Cortex of kidney (tissue), 1 donor: Measurements from ENCODE around the gene AFMID.
"Not testable (repeated sequence)": the region's sequence is repeated elsewhere in the genome, so short reads cannot be mapped to it uniquely, and the experiment has no call there.

Experiments
- DNase-seq: peaks from one replicate; lab custom pipeline; 2025; lab: John Stamatoyannopoulos, UW

AFMID gene

GRCh38 chr17:78223765-78224164, 36.6 kb downstream of the AFMID start:
- no peak for DNase-seq

DNA sequence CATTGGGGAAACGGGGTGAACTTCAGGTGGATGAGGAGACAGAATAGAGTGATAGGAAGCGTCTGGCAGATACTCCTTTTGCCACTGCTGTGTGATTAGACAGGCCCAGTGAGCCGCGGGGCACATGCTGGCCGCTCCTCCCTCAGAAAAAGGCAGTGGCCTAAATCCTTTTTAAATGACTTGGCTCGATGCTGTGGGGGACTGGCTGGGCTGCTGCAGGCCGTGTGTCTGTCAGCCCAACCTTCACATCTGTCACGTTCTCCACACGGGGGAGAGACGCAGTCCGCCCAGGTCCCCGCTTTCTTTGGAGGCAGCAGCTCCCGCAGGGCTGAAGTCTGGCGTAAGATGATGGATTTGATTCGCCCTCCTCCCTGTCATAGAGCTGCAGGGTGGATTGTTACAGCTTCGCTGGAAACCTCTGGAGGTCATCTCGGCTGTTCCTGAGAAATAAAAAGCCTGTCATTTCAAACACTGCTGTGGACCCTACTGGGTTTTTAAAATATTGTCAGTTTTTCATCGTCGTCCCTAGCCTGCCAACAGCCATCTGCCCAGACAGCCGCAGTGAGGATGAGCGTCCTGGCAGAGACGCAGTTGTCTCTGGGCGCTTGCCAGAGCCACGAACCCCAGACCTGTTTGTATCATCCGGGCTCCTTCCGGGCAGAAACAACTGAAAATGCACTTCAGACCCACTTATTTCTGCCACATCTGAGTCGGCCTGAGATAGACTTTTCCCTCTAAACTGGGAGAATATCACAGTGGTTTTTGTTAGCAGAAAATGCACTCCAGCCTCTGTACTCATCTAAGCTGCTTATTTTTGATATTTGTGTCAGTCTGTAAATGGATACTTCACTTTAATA, 37.3 kb downstream of the AFMID start:
- no peak for DNase-seq

DNA sequence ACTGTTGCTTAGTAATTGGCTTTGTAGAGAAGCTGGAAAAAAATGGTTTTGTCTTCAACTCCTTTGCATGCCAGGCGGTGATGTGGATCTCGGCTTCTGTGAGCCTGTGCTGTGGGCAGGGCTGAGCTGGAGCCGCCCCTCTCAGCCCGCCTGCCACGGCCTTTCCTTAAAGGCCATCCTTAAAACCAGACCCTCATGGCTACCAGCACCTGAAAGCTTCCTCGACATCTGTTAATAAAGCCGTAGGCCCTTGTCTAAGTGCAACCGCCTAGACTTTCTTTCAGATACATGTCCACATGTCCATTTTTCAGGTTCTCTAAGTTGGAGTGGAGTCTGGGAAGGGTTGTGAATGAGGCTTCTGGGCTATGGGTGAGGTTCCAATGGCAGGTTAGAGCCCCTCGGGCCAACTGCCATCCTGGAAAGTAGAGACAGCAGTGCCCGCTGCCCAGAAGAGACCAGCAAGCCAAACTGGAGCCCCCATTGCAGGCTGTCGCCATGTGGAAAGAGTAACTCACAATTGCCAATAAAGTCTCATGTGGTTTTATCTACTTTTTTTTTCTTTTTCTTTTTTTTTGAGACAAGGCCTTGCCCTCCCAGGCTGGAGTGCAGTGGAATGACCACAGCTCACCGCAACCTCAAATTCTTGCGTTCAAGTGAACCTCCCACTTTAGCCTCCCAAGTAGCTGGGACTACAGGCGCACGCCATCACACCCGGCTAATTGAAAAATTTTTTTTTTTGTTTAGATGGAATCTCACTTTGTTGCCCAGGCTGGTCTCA, 38.1 kb downstream of the AFMID start:
- no peak for DNase-seq

- DNase-seq = no peak
Observed at GRCh38 chr17:78226055-78226758, 39.0 kb downstream of the AFMID start.

DNA sequence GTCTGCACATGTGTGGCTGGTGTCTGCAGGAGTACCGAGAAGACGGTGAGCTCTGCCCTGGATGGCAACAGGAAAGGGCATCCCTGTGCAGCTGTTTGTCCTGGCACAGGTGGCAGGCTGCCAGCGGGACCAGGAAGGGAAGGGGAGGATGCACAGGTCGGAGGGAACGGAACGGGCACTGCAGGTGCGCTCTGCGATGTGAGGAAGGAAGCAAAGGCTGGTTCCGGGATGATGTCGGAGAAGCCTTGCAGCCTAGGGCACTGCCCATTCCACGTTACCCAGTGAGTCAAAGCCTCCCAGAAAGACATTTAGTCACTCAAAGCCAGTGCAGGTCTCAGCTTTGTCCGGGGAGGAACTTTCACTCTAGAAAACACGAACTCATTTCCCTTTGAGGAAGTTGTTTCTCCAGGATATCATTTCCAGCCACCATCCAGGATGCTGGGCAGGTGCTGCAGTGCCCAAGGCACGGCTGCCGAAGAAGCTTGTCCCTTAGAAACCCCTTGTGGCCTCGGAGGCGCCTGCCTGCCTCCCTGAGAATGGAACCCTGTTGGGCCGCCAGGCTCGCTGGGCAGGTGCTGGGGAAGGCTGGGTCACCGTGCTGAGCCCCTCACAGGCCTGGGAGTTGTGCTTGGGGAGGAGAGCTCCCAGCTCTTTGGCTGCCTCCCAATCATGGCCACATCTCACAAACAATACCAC, 39.7 kb downstream of the AFMID start:
- DNase-seq = no peak

GRCh38 chr17:78227455-78227916, 40.3 kb downstream of the AFMID start:
- DNase-seq = no peak

DNA sequence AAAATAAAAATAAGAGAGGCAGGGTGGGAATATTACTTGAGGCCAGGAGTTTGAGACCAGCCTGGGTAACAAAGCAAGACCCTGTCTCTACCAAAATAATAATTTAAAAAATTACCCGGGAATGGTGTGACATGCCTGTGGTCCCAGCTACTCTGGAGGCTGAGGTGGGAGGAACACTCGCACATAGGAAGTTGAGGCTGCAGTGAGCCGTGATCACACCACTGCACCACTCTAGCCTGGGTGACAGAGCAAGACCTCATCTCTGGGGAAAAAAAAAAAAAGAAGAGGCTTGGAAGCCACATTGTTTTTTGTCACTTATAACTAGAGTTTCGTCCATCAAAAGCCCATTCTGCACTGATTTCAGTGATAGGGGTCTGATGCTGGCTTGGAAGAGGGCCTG, 41.0 kb downstream of the AFMID start:
- DNase-seq = no peak

DNA sequence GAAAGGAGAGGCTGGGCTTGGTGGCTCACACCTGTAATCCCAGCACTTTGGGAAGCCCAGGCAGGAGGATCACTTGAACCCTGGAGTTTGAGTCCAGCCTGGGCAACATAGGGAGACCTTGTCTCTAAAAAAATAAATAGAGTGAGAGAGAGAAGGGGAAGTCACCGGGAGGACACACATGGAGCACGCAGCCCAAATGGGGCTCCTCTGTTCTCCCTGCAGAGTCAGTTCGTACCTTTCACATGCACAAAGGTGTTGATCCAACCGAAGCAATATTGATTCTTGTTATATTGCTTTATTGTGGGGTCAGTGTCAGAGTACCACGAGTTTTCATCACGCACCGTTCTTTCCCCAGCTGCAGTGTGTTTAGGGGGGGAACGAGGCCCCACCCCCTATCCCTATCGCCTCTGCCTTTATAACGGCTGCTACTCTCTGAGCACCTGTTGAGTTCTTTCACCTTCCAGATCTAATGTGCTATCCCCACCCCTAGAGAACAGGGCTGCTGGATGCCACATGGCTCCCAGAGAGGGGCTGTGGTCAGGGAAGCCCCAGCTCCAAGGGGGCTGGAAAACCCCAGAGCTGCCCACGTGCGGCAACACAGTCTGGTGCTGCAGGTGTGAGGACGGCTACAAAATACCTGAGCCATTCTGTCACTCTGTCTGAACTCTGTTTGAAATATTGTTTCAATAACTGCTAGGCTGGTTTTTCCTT, 43.2 kb downstream of the AFMID start:
- DNase-seq = no peak

DNA sequence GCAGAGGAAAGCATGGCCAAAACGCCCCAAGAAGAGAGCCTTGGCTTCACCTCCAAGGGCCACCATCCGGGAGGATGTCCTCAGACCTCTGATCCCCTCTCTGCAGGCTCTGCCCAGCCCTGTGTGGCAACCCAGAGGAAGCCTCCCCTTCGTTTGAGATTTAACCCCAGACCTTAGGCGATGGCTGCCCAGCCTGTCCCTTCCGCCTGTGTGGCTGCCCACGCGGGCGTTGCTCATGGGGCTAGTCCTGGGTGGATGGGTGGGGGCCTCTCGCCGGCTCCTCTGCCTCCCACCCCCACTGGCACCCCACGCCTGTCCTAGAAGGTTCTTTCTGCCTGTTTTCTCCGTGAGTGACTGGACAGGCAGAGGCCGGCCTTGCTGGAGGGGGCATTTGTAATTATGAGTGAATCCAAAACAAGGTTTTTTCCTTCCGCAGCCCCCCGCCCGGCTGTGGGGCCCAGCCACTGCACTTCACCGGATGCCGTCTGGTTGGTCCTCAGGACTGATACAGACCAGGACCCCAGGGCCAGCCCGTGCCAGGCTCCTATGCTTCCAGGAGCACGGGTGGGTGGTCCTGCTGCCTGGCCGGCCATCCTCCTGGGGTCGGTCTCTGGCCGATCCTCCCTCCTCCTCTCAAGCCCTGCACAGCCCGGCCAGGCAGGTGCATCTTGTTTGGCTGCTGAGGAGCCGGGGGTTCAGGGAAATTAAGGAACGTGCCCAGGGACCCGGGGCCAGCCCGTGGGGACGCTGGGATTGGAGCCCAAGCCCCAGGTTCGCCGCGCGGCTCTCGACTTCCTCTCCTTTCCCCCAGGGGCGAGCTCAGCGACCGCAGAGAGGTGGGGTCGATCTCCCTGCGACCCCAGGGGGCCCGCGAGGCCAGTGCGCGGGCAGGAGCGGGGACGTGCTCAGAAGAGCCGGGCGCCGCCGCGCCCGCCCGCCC, 44.1 kb downstream of the AFMID start, which contains the start of gene TMEM235:
TSS of gene TMEM235 (plus strand) at position 636 of the 940 bp plus-strand sequence. CDS start 393 bp downstream, outside the sequence.
- DNase-seq = no peak

DNA sequence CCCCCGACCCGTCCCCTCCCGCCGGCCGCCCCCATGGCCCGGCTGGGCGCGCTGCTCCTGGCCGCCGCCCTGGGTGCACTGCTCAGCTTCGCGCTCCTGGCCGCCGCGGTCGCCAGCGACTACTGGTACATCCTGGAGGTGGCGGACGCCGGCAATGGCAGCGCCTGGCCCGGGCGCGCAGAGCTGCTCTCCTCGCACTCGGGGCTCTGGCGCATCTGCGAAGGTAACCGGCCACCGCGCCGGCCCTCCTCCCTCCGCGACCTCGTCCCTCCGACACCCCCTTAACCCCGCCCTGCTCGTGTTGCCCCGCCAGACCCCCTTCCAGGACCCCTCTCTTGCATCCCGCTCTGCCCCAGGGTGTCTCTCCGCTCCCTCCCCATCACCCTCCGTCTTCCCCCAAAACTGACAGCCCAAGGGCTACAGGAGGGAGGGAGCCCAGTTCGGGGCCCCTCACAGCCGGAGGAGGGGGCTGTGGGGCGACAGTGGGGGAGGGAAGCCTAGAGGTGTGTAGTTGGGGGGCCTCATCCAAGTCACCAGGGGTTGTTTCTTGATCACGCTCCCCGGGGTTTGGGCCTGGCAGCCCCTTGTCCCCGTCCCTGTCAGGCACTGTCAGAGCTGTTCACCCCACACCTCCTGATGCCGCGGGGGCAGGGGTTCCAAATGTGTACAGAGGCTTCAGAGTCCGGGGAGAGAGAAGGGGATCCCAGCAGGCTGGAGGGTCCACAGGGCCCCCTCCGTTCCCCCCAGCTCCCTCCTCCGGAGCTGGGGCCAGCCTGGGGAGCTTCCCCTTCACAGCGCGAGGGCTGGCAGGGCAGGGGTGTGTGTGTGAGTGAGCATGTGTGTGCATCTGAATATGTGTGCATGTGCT, 45.1 kb downstream of the AFMID start:
- DNase-seq = no peak

DNA sequence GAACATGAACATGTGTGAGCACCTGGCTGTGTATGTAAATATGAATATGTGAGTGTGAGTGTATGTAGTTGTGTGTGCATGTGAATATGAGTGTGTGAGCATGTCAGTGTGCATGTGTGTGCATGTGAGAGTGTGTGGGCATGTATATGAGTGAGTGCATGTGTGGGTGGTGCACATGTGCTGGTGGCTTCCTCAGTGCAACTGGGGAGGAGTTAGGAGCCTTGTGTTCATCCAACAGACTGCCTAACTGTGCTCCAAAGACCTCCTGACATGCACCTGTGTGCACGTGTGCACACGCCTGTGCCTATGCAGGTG, 45.7 kb downstream of the AFMID start:
- no peak for DNase-seq

DNA sequence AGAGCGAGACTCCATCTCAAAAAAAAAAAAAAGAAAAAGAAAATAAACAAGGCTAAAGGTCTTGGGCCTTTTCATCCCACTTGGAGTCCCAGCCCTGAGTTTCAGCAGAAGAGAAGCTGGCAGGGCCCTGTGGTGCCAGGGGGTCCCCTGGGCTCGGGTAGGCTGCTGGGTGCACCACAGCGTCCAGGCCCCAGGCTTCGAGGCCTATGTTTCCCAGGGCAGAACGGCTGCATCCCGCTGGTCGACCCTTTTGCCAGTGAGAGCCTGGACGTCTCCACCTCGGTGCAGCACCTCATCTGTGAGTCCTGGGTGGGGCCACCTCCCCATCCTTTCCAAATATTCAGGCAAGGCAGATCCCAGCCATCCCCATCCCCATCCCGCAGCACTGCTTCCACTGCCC, 46.5 kb downstream of the AFMID start:
- no peak for DNase-seq

DNA sequence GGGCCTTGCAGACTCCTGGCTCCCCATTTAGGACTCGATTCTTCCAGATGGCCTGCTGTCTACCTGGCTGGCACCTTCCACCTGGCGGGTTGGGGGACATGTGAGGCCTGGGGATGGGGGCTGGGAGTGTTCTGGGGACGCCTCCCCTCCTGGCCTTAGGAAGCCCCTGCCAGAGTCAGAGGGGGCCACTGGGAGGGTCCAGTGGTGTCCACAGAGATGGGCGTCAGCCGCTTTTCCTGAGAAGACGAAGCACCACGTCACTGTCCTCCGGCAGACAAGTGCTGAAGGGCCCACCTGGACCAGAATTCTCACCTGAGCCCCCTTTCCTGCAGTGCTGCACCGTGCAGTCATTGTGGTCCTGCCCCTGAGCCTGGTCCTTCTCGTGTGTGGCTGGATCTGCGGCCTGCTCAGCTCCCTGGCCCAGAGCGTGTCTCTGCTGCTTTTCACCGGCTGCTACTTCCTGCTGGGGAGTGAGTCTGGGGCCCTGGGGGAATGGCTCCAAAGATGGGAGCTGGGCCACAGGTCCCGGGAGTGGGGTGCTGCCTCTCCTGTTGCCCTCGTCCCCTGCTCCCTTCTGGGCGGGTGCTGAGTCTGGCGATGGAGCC, 47.2 kb downstream of the AFMID start:
- no peak for DNase-seq

GRCh38 chr17:78235022-78235421, 47.9 kb downstream of the AFMID start:
- not testable (repeated sequence) for DNase-seq

DNA sequence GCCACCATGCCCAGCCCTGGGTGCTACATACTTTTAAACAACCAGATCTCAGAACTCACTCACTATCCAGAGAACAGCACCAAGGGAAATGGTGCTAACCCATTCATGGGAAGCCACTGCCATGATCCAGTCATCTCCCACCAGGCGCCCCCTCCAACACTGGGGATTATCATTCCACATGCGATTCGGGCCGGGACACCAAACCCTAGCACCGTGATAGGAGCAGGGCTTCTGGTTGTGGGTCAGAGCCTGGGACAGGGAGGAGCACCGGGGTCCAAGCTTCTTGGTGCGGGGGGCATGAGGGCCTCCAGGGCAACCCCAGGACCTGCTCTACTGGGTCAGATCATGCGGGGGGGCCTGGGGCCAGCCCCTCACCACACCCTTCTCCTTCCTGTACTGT, 48.7 kb downstream of the AFMID start:
- no peak for DNase-seq

DNA sequence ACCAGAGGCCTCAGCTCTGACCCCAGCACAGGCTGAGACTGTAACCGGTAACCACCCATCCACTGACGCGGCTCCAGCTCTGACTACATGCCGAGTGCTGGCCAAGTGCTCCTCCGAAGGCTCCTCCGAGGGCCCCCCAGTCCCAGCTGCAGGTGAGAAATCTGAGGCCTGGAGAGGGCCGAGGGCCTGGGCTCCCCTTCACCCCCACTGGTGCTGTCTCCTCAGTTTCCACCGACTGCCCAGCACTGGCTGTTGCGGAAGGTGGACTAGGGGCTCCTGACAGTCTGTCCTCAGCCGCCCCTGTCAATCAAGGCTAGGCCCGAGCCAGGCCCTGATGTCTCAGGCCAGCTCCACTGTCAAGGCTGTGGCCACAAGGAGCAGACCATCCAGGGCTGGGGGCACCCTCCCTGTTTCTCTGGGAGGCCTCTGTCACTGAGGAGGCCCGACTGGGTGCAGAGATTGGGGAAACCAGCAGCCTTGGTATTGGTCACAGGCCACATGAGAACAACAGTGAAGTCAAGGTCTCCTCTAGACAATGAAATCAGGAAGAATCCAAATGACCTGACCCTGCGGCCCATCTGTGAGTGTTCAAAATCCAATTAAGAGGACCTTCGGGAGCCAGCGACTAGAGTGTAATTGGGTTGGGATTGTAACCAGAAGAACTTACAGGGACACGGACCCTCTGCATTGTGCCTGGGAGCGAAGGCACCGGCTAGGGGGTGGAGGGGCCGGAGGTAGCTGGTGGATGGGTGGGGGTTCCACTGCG, 49.4 kb downstream of the AFMID start:
- no peak for DNase-seq

GRCh38 chr17:78237401-78238012, 50.3 kb downstream of the AFMID start:
- no peak for DNase-seq
